ENCODE data around the gene PSME3IP1. TPM values are rescaled to one million over a fixed set of nuclear protein-coding genes. Genes with fewer than 3 reads are reported as not detected.

The PSME3IP1 gene
- polyA plus RNA-seq, 1 donor (not counting 4 experiments of a cell fraction or from before 2014, with no cell fraction given), result 75.7 TPM

- H3K9ac ChIP-seq (ENCODE audit: control insufficient read depth, extremely low read depth, insufficient read depth, low read length), result no peak overlapping the region
- TF ChIP-seq EZH2 (IDR thresholded peaks at IDR 0.05; ENCODE audit: low read length), result no peak
- TF ChIP-seq CTCF (optimal IDR thresholded peaks at IDR 0.05 in 1 of 3, IDR thresholded peaks at IDR 0.05 in 1 of 3, conservative IDR thresholded peaks at IDR 0.05 in 1 of 3; ENCODE audit: extremely low read depth in 1 of 3, insufficient read depth in 2 of 3, low read length in 3 of 3), result no peak
- no peak overlapping the region for H3K4me2 ChIP-seq (ENCODE audit: control insufficient read depth, extremely low read depth, insufficient read depth, low read depth, low read length)
- no peak for FAIRE-seq
- DNase-seq (ENCODE audit: low read depth, low spot score), result no peak
- no peak overlapping the region for H3K27ac ChIP-seq (ENCODE audit: control insufficient read depth, insufficient read depth, low read length)
- H3K36me3 ChIP-seq (ENCODE audit: control insufficient read depth in 2 of 2, extremely low read depth in 1 of 2, insufficient read depth in 2 of 2, low read length in 2 of 2), result peaks cover 20 to 44% of the 10 kb centered on the region in 2 experiments
- H3K4me3 ChIP-seq (ENCODE audit: control insufficient read depth in 2 of 3, extremely low read depth in 1 of 3, insufficient read depth in 2 of 3, low read depth in 1 of 3, low read length in 3 of 3), result no peak overlapping the region
- H3K9me3 ChIP-seq (ENCODE audit: control insufficient read depth, low read depth, low read length), result no peaks in the 10 kb centered on the region
- no peak overlapping the region for H2AFZ ChIP-seq (ENCODE audit: control insufficient read depth, low read length)
- H3K9me1 ChIP-seq (ENCODE audit: control insufficient read depth, extremely low read depth, insufficient read depth, low read length), result no peaks in the 10 kb centered on the region
- H3K79me2 ChIP-seq (ENCODE audit: control insufficient read depth, insufficient read depth, low read length), result no peaks in the 10 kb centered on the region
- H3K4me1 ChIP-seq (ENCODE audit: control insufficient read depth, extremely low read depth, insufficient read depth, low read length), result peaks cover 16% of the 10 kb centered on the region
- no peaks in the 10 kb centered on the region for H4K20me1 ChIP-seq (ENCODE audit: control insufficient read depth, extremely low read depth, insufficient read depth, low read length)
- dilution Hi-C loops (cut with MboI; ENCODE audit: extremely low pct_ligation_motif_present, low sequenced_read_pairs), result no loop called here
- no peaks in the 10 kb centered on the region for H3K27me3 ChIP-seq (ENCODE audit: control insufficient read depth, extremely low read depth, insufficient read depth, low read length)
Measured at GRCh38 chr16:57226701-57227621, 41.1 kb upstream of the PSME3IP1 start.

- Histone ChIP-seq H2AFZ (ENCODE audit: control insufficient read depth, low read length) (no peak overlapping the region), H3K4me3 (ENCODE audit: control insufficient read depth in 2 of 3, extremely low read depth in 1 of 3, insufficient read depth in 2 of 3, low read depth in 1 of 3, low read length in 3 of 3) (no peak overlapping the region), H3K9me1 (ENCODE audit: control insufficient read depth, extremely low read depth, insufficient read depth, low read length) (no peaks in the 10 kb centered on the region), H3K27ac (ENCODE audit: control insufficient read depth, insufficient read depth, low read length) (no peak overlapping the region), H3K9ac (ENCODE audit: control insufficient read depth, extremely low read depth, insufficient read depth, low read length) (no peak overlapping the region), H3K36me3 (ENCODE audit: control insufficient read depth in 2 of 2, extremely low read depth in 1 of 2, insufficient read depth in 2 of 2, low read length in 2 of 2) (peaks cover 23 to 45% of the 10 kb centered on the region in 2 experiments), H3K79me2 (ENCODE audit: control insufficient read depth, insufficient read depth, low read length) (no peaks in the 10 kb centered on the region), H3K27me3 (ENCODE audit: control insufficient read depth, extremely low read depth, insufficient read depth, low read length) (no peaks in the 10 kb centered on the region), H4K20me1 (ENCODE audit: control insufficient read depth, extremely low read depth, insufficient read depth, low read length) (no peaks in the 10 kb centered on the region), H3K9me3 (ENCODE audit: control insufficient read depth, low read depth, low read length) (no peaks in the 10 kb centered on the region), H3K4me2 (ENCODE audit: control insufficient read depth, extremely low read depth, insufficient read depth, low read depth, low read length) (no peak overlapping the region), H3K4me1 (ENCODE audit: control insufficient read depth, extremely low read depth, insufficient read depth, low read length) (peaks cover 11% of the 10 kb centered on the region)
- DNase-seq (ENCODE audit: low read depth, low spot score) (no peak), FAIRE-seq (no peak)
- no peak for TF ChIP-seq CTCF (optimal IDR thresholded peaks at IDR 0.05 in 1 of 3, IDR thresholded peaks at IDR 0.05 in 1 of 3, conservative IDR thresholded peaks at IDR 0.05 in 1 of 3; ENCODE audit: extremely low read depth in 1 of 3, insufficient read depth in 2 of 3, low read length in 3 of 3)
- no peak for TF ChIP-seq EZH2 (IDR thresholded peaks at IDR 0.05; ENCODE audit: low read length)
- dilution Hi-C loops (cut with MboI; ENCODE audit: extremely low pct_ligation_motif_present, low sequenced_read_pairs), result no loop called here
Measured at GRCh38 chr16:57225978-57226377, 40.1 kb upstream of the PSME3IP1 start.
